ENCODE data around the gene ITLN1.
"Not testable (repeated sequence)": the region's sequence is repeated elsewhere in the genome, so short reads cannot be mapped to it uniquely, and the experiment has no call there.

- not testable (repeated sequence) for TF ChIP-seq CTCF (IDR thresholded peaks at IDR 0.05; ENCODE audit: extremely low read depth in 1 of 2, insufficient read depth in 1 of 2, low read depth in 1 of 2, low read length in 2 of 2); POLR2AphosphoS5 (IDR thresholded peaks at IDR 0.05; ENCODE audit: insufficient read depth, low read depth, low read length); EZH2 (IDR thresholded peaks at IDR 0.05; ENCODE audit: borderline replicate concordance, low read depth, low read length, severe bottlenecking); JUN (IDR thresholded peaks at IDR 0.05; ENCODE audit: borderline replicate concordance, insufficient read depth, insufficient read length, low read depth); POLR2A (IDR thresholded peaks at IDR 0.05; ENCODE audit: low read depth, low read length)
Observed at GRCh38 chr1:160881264-160881663, 3.7 kb downstream of the ITLN1 start.
